IMR-90 (cell line): ENCODE data around the gene OR4D11. TPM values are rescaled to one million over a fixed set of nuclear protein-coding genes. Genes with fewer than 3 reads are reported as not detected.

ENCODE experiments used
- ATAC-seq: fragments of 200-7000 bp; cut with Tn5 transposase; 2 replicates; pipeline ENCODE4 v1.9.1; 2020; ENCODE audit warnings: low read depth, mild to moderate bottlenecking, moderate library complexity
- BruUV-seq: library from RNA; stranded (reverse); fragments of 400-500 nt; replicated peaks from 2 replicates; lab custom pipeline; 2021; lab: Mats Ljungman, UMichigan
- CTCF ChIA-PET: fragments of 300-600 bp; formaldehyde crosslinking; extraction: SDS; loops from one replicate; lab custom pipeline; 2021; ENCODE audit warnings: antibody characterized with exemption; lab: Yijun Ruan, JAX
- POLR2A ChIA-PET: fragments of 300-600 bp; sonication (Branson Sonifier 250); formaldehyde crosslinking; loops from one replicate; lab custom pipeline; 2022; ENCODE audit warnings: antibody characterized with exemption; ENCODE audit not compliant: unreplicated experiment; lab: Charles Lee
- DNase-seq: peaks from one replicate; pipeline ENCODE4 v3.0.0; 2013
- H2AFZ ChIP-seq: replicated peaks from 2 replicates; pipeline ENCODE3; 2013; ENCODE audit warnings: low read length, mild to moderate bottlenecking; ENCODE audit not compliant: poor library complexity
- H2AK5ac ChIP-seq: 2 replicates; pipeline ENCODE4 v1.6.1; 2013; ENCODE audit warnings: low read depth, low read length, inconsistent platforms
- H2AK9ac ChIP-seq: replicated peaks from 2 replicates; pipeline ENCODE3; 2013; ENCODE audit warnings: mild to moderate bottlenecking, low read depth, low read length, moderate library complexity; ENCODE audit not compliant: poor library complexity
- H2BK120ac ChIP-seq: 2 replicates; pipeline ENCODE4 v1.6.1; 2013; ENCODE audit warnings: low read depth, low read length, inconsistent platforms
- H2BK15ac ChIP-seq: 3 replicates; pipeline ENCODE4 v1.6.1; 2013; ENCODE audit warnings: low read depth, low read length, inconsistent platforms
- H2BK20ac ChIP-seq: 2 replicates; pipeline ENCODE4 v1.6.1; 2013; ENCODE audit warnings: low read depth, mild to moderate bottlenecking, inconsistent platforms, low read length, moderate library complexity
- H2BK5ac ChIP-seq: 2 replicates; pipeline ENCODE4 v1.6.1; 2013; ENCODE audit warnings: mild to moderate bottlenecking, low read depth, low read length, inconsistent platforms; ENCODE audit not compliant: poor library complexity, severe bottlenecking
- H3K14ac ChIP-seq: replicated peaks from 2 replicates; pipeline ENCODE4 v1.6.1; 2013; ENCODE audit warnings: low read depth, low read length, inconsistent platforms
- H3K18ac ChIP-seq: 2 replicates; pipeline ENCODE4 v1.6.1; 2013; ENCODE audit warnings: low read depth, low read length, control low read depth
- H3K23ac ChIP-seq: 2 replicates; pipeline ENCODE4 v1.6.1; 2013; ENCODE audit warnings: low read depth, low read length, inconsistent platforms
- H3K27ac ChIP-seq: 2 replicates; pipeline ENCODE4 v1.5.1; 2013; ENCODE audit warnings: mild to moderate bottlenecking, control low read depth, low read length; ENCODE audit not compliant: insufficient read depth
- H3K27me3 ChIP-seq: 2 replicates; pipeline ENCODE4 v1.6.1; 2013; ENCODE audit warnings: low read length; ENCODE audit not compliant: control insufficient read depth, insufficient read depth
- H3K36me3 ChIP-seq: 2 replicates; pipeline ENCODE4 v1.6.1; 2013; ENCODE audit warnings: low read length, mixed read lengths; ENCODE audit not compliant: control insufficient read depth, insufficient read depth
- H3K4ac ChIP-seq: 2 replicates; pipeline ENCODE4 v1.6.1; 2013; ENCODE audit warnings: low read depth, low read length, inconsistent platforms
- H3K4me1 ChIP-seq: 2 replicates; pipeline ENCODE4 v1.6.1; 2013; ENCODE audit warnings: low read length, mixed read lengths; ENCODE audit not compliant: control insufficient read depth, insufficient read depth
- H3K4me2 ChIP-seq: 2 replicates; pipeline ENCODE4 v1.6.1; 2013; ENCODE audit warnings: low read depth, mild to moderate bottlenecking, control low read depth, low read length, moderate library complexity
- H3K4me3 ChIP-seq: 2 replicates; pipeline ENCODE4 v1.5.1; 2013; ENCODE audit warnings: low read depth, mild to moderate bottlenecking, control low read depth, low read length, moderate library complexity; ENCODE audit not compliant: insufficient read depth
- H3K56ac ChIP-seq: 2 replicates; pipeline ENCODE4 v1.6.1; 2013; ENCODE audit warnings: low read length, inconsistent platforms; ENCODE audit not compliant: insufficient read depth; ENCODE audit errors: extremely low read depth
- H3K79me1 ChIP-seq, 2 experiments: 2 replicates each; pipeline ENCODE4 v1.6.1; 2013; ENCODE audit warnings: low read length in 2 of 2, inconsistent platforms in 1 of 2, low read depth in 1 of 2
- H3K9ac ChIP-seq: 2 replicates; pipeline ENCODE4 v1.6.1; 2013; ENCODE audit warnings: low read depth, low read length, control low read depth
- H3K9me1 ChIP-seq: 2 replicates; pipeline ENCODE4 v1.6.1; 2013; ENCODE audit warnings: low read length, inconsistent platforms; ENCODE audit not compliant: insufficient read depth
- H3K9me3 ChIP-seq: 2 replicates; pipeline ENCODE4 v1.6.1; 2013; ENCODE audit warnings: low read length; ENCODE audit not compliant: control insufficient read depth, insufficient read depth
- H4K20me1 ChIP-seq: 2 replicates; pipeline ENCODE4 v1.6.1; 2013; ENCODE audit warnings: low read length, inconsistent platforms; ENCODE audit not compliant: insufficient read depth
- H4K5ac ChIP-seq: 2 replicates; pipeline ENCODE4 v1.6.1; 2013; ENCODE audit warnings: mild to moderate bottlenecking, low read depth, low read length, control low read depth
- H4K8ac ChIP-seq, 2 experiments: 2 replicates each; pipeline ENCODE4 v1.6.1; 2013; ENCODE audit warnings: low read depth in 2 of 2, low read length in 2 of 2, control low read depth in 1 of 2, inconsistent platforms in 1 of 2
- H4K91ac ChIP-seq: 2 replicates; pipeline ENCODE4 v1.6.1; 2013; ENCODE audit warnings: low read depth, low read length, inconsistent platforms; ENCODE audit not compliant: insufficient read depth
- BHLHE40 ChIP-seq: fragments of 150-350 bp; IDR thresholded peaks from 2 replicates; pipeline ENCODE4 v1.6.1; 2016; ENCODE audit warnings: mild to moderate bottlenecking, low read depth, low read length
- CEBPB ChIP-seq: IDR thresholded peaks from 2 replicates; pipeline ENCODE4 v1.6.1; 2012; ENCODE audit warnings: low read depth, low read length, improper control_type of control experiment
- CHD1 ChIP-seq: IDR thresholded peaks from 2 replicates; pipeline ENCODE4 v1.6.1; 2012; ENCODE audit warnings: low read depth, low read length, improper control_type of control experiment
- FOS ChIP-seq: fragments of 150-350 bp; IDR thresholded peaks from 2 replicates; pipeline ENCODE4 v1.6.1; 2016; ENCODE audit warnings: low read depth, low read length
- MAFK ChIP-seq: IDR thresholded peaks from 2 replicates; pipeline ENCODE4 v1.6.1; 2012; ENCODE audit warnings: low read depth, low read length, improper control_type of control experiment
- MAZ ChIP-seq: IDR thresholded peaks from 2 replicates; pipeline ENCODE4 v1.6.1; 2012; ENCODE audit warnings: low read depth, mild to moderate bottlenecking, low read length, improper control_type of control experiment, moderate library complexity, borderline replicate concordance
- MXI1 ChIP-seq: IDR thresholded peaks from 2 replicates; pipeline ENCODE4 v1.6.1; 2012; ENCODE audit warnings: low read depth, mild to moderate bottlenecking, low read length, moderate library complexity, borderline replicate concordance
- NFE2L2 ChIP-seq: fragments of 150-350 bp; IDR thresholded peaks from 2 replicates; pipeline ENCODE4 v1.6.1; 2016; ENCODE audit warnings: low read depth, mild to moderate bottlenecking, low read length
- POLR2A ChIP-seq: IDR thresholded peaks from 2 replicates; pipeline ENCODE4 v1.6.1; 2012; ENCODE audit warnings: mild to moderate bottlenecking, low read depth, low read length
- RAD21 ChIP-seq: IDR thresholded peaks from 2 replicates; pipeline ENCODE4 v1.6.1; 2012; ENCODE audit warnings: low read length, improper control_type of control experiment
- RCOR1 ChIP-seq: IDR thresholded peaks from 2 replicates; pipeline ENCODE4 v1.6.1; 2012; ENCODE audit warnings: mild to moderate bottlenecking, low read length, improper control_type of control experiment; ENCODE audit not compliant: insufficient replicate concordance
- RFX5 ChIP-seq: IDR thresholded peaks from 2 replicates; pipeline ENCODE4 v1.8.0; 2012; ENCODE audit warnings: low read depth, mild to moderate bottlenecking, low read length, moderate library complexity
- SMC3 ChIP-seq: fragments of 150-350 bp; IDR thresholded peaks from 2 replicates; pipeline ENCODE4 v1.6.1; 2016; ENCODE audit warnings: low read depth, mild to moderate bottlenecking, antibody characterized with exemption, low read length, moderate library complexity
- WGBS, 2 experiments: methylation state at CpG; one replicate each; pipeline versions ENCODE4 v1.1.5 to v1.1.7; 2013; ENCODE audit warnings: missing lambda C conversion rate in 2 of 2; ENCODE audit not compliant: insufficient read length in 1 of 2; ENCODE audit errors: extremely low coverage in 2 of 2; 5-methylcytosine and 5-hydroxymethylcytosine counted together
- dilution Hi-C: fragments of 300-500 bp; cut with HindIII; formaldehyde crosslinking; loops from one replicate; pipeline ENCODE4 v1.14.3; 2018; ENCODE audit warnings: low sequenced_read_pairs; ENCODE audit not compliant: unreplicated experiment
- in situ Hi-C: fragments of 300-500 bp; cut with MboI; formaldehyde crosslinking; loops from 3 replicates; pipeline ENCODE4 v1.14.3; 2019; ENCODE audit warnings: low sequenced_read_pairs, inconsistent platforms, mixed read lengths
- intact Hi-C: fragments of 100-400 bp; cut with micrococcal nuclease; formaldehyde crosslinking; loops from 2 replicates; pipeline ENCODE4 v1.10.0; 2022
- polyA plus RNA-seq, 3 experiments: library from polyadenylated mRNA; depleted of rRNA; stranded (reverse); fragments of >200 nt; gene quantifications; 2 replicates each; pipeline ENCODE4 v1.2.3, GENCODE V29; 2012; ENCODE audit warnings: low replicate concordance in 1 of 3
- total RNA-seq: library from RNA; depleted of rRNA; stranded (reverse); fragments of >200 nt; gene quantifications from 2 replicates; pipeline ENCODE4 v1.2.3, GENCODE V29; 2012
- TF ChIP-seq, protein P1 (sequence below): conservative IDR thresholded peaks from 2 replicates; pipeline ENCODE4 v1.5.1; 2012; ENCODE audit warnings: mild to moderate bottlenecking, low read depth, low read length, improper control_type of control experiment
- TF ChIP-seq, protein P2 (sequence below): fragments of 150-350 bp; IDR thresholded peaks from 2 replicates; pipeline ENCODE4 v1.6.1; 2016; ENCODE audit warnings: low read depth, mild to moderate bottlenecking, low read length, moderate library complexity, borderline replicate concordance
- TF ChIP-seq, protein P3 (sequence below): fragments of 150-350 bp; IDR thresholded peaks from 2 replicates; pipeline ENCODE4 v1.6.1; 2017; ENCODE audit warnings: mild to moderate bottlenecking, antibody characterized with exemption, low read length, low read depth

OR4D11 gene
- total and polyA plus RNA-seq, 2 of the 4 experiments (the other 2 are of a cell fraction): not detected

DNA sequence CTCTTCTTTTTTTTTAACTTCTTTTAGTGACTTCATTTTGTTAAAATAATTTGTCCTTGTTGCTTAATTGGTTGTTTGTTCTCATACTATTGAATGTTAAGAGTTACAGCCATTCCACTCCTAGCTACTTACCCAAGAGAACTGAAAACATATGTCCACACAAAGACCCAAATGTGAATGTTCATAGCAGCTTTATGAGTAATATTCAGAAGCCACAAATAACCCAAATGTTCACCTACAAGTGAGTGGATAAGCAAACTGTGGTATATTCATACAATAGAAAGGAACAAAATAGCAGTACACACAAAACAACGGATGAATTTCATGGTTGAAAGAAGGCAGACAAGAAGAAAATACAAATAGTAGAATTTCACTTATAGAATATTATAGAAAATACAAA, 1.4 kb upstream of the OR4D11 start:
- Histone ChIP-seq H3K27ac (no peak overlapping the region), H4K5ac (no peak overlapping the region), H4K8ac (no peak overlapping the region), H2BK15ac (no peak overlapping the region), H3K27me3 (no peaks in the 10 kb centered on the region), H3K36me3 (no peaks in the 10 kb centered on the region), H3K79me1 (no peaks in the 10 kb centered on the region), H2BK5ac (no peak overlapping the region), H2BK120ac (no peak overlapping the region), H3K4me1 (no peaks in the 10 kb centered on the region), H3K18ac (no peak overlapping the region), H3K4ac (no peak overlapping the region), H4K20me1 (no peaks in the 10 kb centered on the region), H2AK5ac (no peak overlapping the region), H2BK20ac (no peak overlapping the region), H2AFZ (no peak overlapping the region), H3K4me2 (no peak overlapping the region), H2AK9ac (no peak overlapping the region), H3K14ac (no peak overlapping the region), H3K4me3 (no peak overlapping the region), H3K9me3 (no peaks in the 10 kb centered on the region), H4K91ac (no peak overlapping the region), H3K23ac (no peak overlapping the region), H3K9me1 (no peaks in the 10 kb centered on the region), H3K9ac (no peak overlapping the region), H3K56ac (no peak overlapping the region)
- in situ Hi-C loops: no loop called here
- DNase-seq (no peak), ATAC-seq (no peak)
- WGBS, 2 experiments: no CpG with 5 or more reads among the region's 1 CpG
- TF ChIP-seq MAFK (no peak), NFE2L2 (no peak), CEBPB (no peak), RCOR1 (no peak), BHLHE40 (no peak), FOS (no peak), POLR2A (no peak), RFX5 (no peak), MXI1 (no peak), CHD1 (no peak), SMC3 (no peak), RAD21 (no peak), MAZ (no peak)
- TF ChIP-seq, protein P1, sequence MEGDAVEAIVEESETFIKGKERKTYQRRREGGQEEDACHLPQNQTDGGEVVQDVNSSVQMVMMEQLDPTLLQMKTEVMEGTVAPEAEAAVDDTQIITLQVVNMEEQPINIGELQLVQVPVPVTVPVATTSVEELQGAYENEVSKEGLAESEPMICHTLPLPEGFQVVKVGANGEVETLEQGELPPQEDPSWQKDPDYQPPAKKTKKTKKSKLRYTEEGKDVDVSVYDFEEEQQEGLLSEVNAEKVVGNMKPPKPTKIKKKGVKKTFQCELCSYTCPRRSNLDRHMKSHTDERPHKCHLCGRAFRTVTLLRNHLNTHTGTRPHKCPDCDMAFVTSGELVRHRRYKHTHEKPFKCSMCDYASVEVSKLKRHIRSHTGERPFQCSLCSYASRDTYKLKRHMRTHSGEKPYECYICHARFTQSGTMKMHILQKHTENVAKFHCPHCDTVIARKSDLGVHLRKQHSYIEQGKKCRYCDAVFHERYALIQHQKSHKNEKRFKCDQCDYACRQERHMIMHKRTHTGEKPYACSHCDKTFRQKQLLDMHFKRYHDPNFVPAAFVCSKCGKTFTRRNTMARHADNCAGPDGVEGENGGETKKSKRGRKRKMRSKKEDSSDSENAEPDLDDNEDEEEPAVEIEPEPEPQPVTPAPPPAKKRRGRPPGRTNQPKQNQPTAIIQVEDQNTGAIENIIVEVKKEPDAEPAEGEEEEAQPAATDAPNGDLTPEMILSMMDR: no peak
- TF ChIP-seq, protein P2, sequence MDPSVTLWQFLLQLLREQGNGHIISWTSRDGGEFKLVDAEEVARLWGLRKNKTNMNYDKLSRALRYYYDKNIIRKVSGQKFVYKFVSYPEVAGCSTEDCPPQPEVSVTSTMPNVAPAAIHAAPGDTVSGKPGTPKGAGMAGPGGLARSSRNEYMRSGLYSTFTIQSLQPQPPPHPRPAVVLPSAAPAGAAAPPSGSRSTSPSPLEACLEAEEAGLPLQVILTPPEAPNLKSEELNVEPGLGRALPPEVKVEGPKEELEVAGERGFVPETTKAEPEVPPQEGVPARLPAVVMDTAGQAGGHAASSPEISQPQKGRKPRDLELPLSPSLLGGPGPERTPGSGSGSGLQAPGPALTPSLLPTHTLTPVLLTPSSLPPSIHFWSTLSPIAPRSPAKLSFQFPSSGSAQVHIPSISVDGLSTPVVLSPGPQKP: no peak
- TF ChIP-seq, protein P3, sequence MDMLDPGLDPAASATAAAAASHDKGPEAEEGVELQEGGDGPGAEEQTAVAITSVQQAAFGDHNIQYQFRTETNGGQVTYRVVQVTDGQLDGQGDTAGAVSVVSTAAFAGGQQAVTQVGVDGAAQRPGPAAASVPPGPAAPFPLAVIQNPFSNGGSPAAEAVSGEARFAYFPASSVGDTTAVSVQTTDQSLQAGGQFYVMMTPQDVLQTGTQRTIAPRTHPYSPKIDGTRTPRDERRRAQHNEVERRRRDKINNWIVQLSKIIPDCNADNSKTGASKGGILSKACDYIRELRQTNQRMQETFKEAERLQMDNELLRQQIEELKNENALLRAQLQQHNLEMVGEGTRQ: no peak
- intact Hi-C loops: no loop called here
- dilution Hi-C loops: no loop called here
- CTCF ChIA-PET: no interaction called here
- POLR2A ChIA-PET: no interaction called here
- no TSS peak for BruUV-seq
